GM12891 (cell line): Measurements from ENCODE around the gene NIPSNAP3A.

Experiments
- PAX5 ChIP-seq: IDR thresholded peaks from 2 replicates; pipeline ENCODE4 v1.6.1; 2011; ENCODE audit warnings: low read length, moderate library complexity, mild to moderate bottlenecking; ENCODE audit not compliant: insufficient read depth, severe bottlenecking
- POLR2A ChIP-seq: IDR thresholded peaks from 2 replicates; pipeline ENCODE4 v1.6.1; 2011; ENCODE audit warnings: low read depth, low read length, control low read depth
- POLR2AphosphoS5 ChIP-seq: IDR thresholded peaks from 2 replicates; pipeline ENCODE4 v1.6.1; 2011; ENCODE audit warnings: low read depth, low read length, control low read depth
- POU2F2 ChIP-seq: IDR thresholded peaks from 2 replicates; pipeline ENCODE4 v1.6.1; 2011; ENCODE audit warnings: low read depth, mild to moderate bottlenecking, control low read depth, low read length, moderate library complexity
- SPI1 ChIP-seq: IDR thresholded peaks from 2 replicates; pipeline ENCODE4 v1.6.1; 2011; ENCODE audit warnings: low read depth, low read length, control low read depth
- TAF1 ChIP-seq: IDR thresholded peaks from 2 replicates; pipeline ENCODE4 v1.6.1; 2011; ENCODE audit warnings: low read depth, low read length, control low read depth

DNA sequence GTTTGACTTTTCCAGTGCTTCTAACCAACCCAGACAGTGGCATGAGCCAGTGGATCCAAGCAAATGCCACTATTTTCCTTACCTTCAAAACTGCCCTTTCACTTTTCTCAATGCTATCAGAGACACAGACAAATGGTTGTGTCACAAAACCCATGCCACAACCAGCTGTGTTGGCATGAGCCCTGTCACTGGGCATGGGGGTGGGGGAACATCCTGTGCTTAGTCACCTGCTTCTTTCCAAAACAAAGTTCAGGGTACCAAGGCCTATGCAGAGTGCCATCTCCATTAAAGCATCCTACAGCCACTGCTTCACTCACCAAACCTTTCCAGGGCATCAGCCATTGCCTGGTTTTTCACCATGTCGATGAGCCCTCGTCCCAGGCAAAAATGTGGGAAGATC lies 46.6 kb downstream of the NIPSNAP3A start:
- TF ChIP-seq TAF1, result no peak
- no peak for TF ChIP-seq POLR2AphosphoS5
- TF ChIP-seq POLR2A, result no peak
- no peak for TF ChIP-seq SPI1
- no peak for TF ChIP-seq POU2F2
- TF ChIP-seq PAX5, result no peak
